HUDEP-2 (cell line): ENCODE data around the gene CFAP58.

Experiments
- DNase-seq, 76 experiments: peaks; one replicate each; lab custom pipeline; 2025; ENCODE audit not compliant: unreplicated experiment in 76 of 76; lab: John Stamatoyannopoulos, UW

CFAP58 gene

GRCh38 chr10:104353325-104354048, at the start of gene CFAP58:
Gene CFAP58, plus strand, starts transcription at chr10:104353833. Its CDS starts 65 bp downstream, at chr10:104353898.
- DNase-seq: peak in 74 of 76 experiments; percentile 26 to 98 (median 94)

GRCh38 chr10:104304356-104304745, 49.3 kb upstream of the CFAP58 start:
- DNase-seq: no peak

GRCh38 chr10:104304927-104305326, 48.7 kb upstream of the CFAP58 start:
- DNase-seq: no peak

- no peak for DNase-seq
These were observed 46.7 kb upstream of the CFAP58 start for GRCh38 chr10:104306897-104307296.

- no peak for DNase-seq
These were observed 45.8 kb upstream of the CFAP58 start for GRCh38 chr10:104307576-104308438.

- no peak for DNase-seq
These were observed 45.2 kb upstream of the CFAP58 start for GRCh38 chr10:104308439-104308903.

- peak in 2 of 76 experiments; percentile 26 to 32 for DNase-seq
These were observed 43.4 kb upstream of the CFAP58 start for GRCh38 chr10:104309980-104310978.

GRCh38 chr10:104311184-104311720, 42.4 kb upstream of the CFAP58 start:
- DNase-seq: no peak

GRCh38 chr10:104314591-104315485, 38.8 kb upstream of the CFAP58 start:
- no peak for DNase-seq

- DNase-seq: no peak
These were observed 38.1 kb upstream of the CFAP58 start for GRCh38 chr10:104315486-104315921.

- no peak for DNase-seq
These were observed 37.1 kb upstream of the CFAP58 start for GRCh38 chr10:104316321-104317099.

- no peak for DNase-seq
These were observed 36.3 kb upstream of the CFAP58 start for GRCh38 chr10:104317269-104317710.

- DNase-seq: no peak
These were observed 35.8 kb upstream of the CFAP58 start for GRCh38 chr10:104317726-104318299.

GRCh38 chr10:104318326-104318725, 35.3 kb upstream of the CFAP58 start:
- DNase-seq: no peak

GRCh38 chr10:104318810-104319741, 34.6 kb upstream of the CFAP58 start:
- no peak for DNase-seq

GRCh38 chr10:104321226-104321625, 32.4 kb upstream of the CFAP58 start:
- no peak for DNase-seq
